ENCODE measurements around the gene GPR55. TPM values are rescaled to one million over a fixed set of nuclear protein-coding genes. Genes with fewer than 3 reads are reported as not detected.
"Not testable (repeated sequence)": the region's sequence is repeated elsewhere in the genome, so short reads cannot be mapped to it uniquely, and the experiment has no call there.

GPR55 gene
- total RNA-seq, 2 experiments from 2014 or later = 18.8 to 20.4 TPM

GRCh38 chr2:230942920-230943896, 18.2 kb upstream of the GPR55 start:
- peak; percentile 67 for DNase-seq
- peaks cover 7% of the 10 kb centered on the region for H3K36me3 Mint-ChIP-seq
- no peaks in the 10 kb centered on the region for H3K9me3 Mint-ChIP-seq
- H3K27ac Mint-ChIP-seq = peak overlapping the region; percentile 81
- peaks cover 6% of the 10 kb centered on the region for H3K27me3 Mint-ChIP-seq
- peaks cover 37% of the 10 kb centered on the region for H3K4me1 Mint-ChIP-seq
- H3K4me3 Mint-ChIP-seq = peak overlapping the region; percentile 77

GRCh38 chr2:230942371-230942770, 17.3 kb upstream of the GPR55 start:
- H3K27ac Mint-ChIP-seq = no peak overlapping the region
- H3K4me3 Mint-ChIP-seq = no peak overlapping the region
- H3K9me3 Mint-ChIP-seq = peaks cover 3% of the 10 kb centered on the region
- H3K36me3 Mint-ChIP-seq = peaks cover 9% of the 10 kb centered on the region
- peaks cover 31% of the 10 kb centered on the region for H3K4me1 Mint-ChIP-seq
- H3K27me3 Mint-ChIP-seq = peaks cover 6% of the 10 kb centered on the region
- DNase-seq = no peak

- no peak overlapping the region for H3K4me3 Mint-ChIP-seq
- H3K4me1 Mint-ChIP-seq = peaks cover 28% of the 10 kb centered on the region
- peaks cover 11% of the 10 kb centered on the region for H3K9me3 Mint-ChIP-seq
- no peak for DNase-seq
- peaks cover 6% of the 10 kb centered on the region for H3K27me3 Mint-ChIP-seq
- H3K27ac Mint-ChIP-seq = no peak overlapping the region
- peaks cover 9% of the 10 kb centered on the region for H3K36me3 Mint-ChIP-seq
Measured at GRCh38 chr2:230941202-230942180, 16.4 kb upstream of the GPR55 start.

- Mint-ChIP-seq H3K9me3 (peaks cover 19% of the 10 kb centered on the region), H3K4me3 (no peak overlapping the region), H3K4me1 (peaks cover 23% of the 10 kb centered on the region), H3K27me3 (peaks cover 6% of the 10 kb centered on the region), H3K27ac (no peak overlapping the region), H3K36me3 (peaks cover 12% of the 10 kb centered on the region)
- DNase-seq = no peak
Measured at GRCh38 chr2:230940471-230940815, 15.4 kb upstream of the GPR55 start.

- H3K4me1 Mint-ChIP-seq = peaks cover 21% of the 10 kb centered on the region
- no peak overlapping the region for H3K27ac Mint-ChIP-seq
- H3K36me3 Mint-ChIP-seq = peaks cover 11% of the 10 kb centered on the region
- no peak for DNase-seq
- peaks cover 6% of the 10 kb centered on the region for H3K27me3 Mint-ChIP-seq
- no peak overlapping the region for H3K4me3 Mint-ChIP-seq
- peaks cover 22% of the 10 kb centered on the region for H3K9me3 Mint-ChIP-seq
Measured at GRCh38 chr2:230939691-230940470, 14.8 kb upstream of the GPR55 start.

GRCh38 chr2:230939066-230939591, 14.1 kb upstream of the GPR55 start:
- Mint-ChIP-seq H3K27me3 (peaks cover 6% of the 10 kb centered on the region), H3K4me1 (peaks cover 14% of the 10 kb centered on the region), H3K27ac (no peak overlapping the region), H3K4me3 (no peak overlapping the region), H3K9me3 (peaks cover 22% of the 10 kb centered on the region), H3K36me3 (peaks cover 7% of the 10 kb centered on the region)
- DNase-seq = no peak

- Mint-ChIP-seq H3K4me3 (no peak overlapping the region), H3K27ac (no peak overlapping the region), H3K4me1 (peaks cover 9% of the 10 kb centered on the region), H3K27me3 (peaks cover 6% of the 10 kb centered on the region), H3K9me3 (peaks cover 22% of the 10 kb centered on the region), H3K36me3 (peaks cover 7% of the 10 kb centered on the region)
- no peak for DNase-seq
Measured at GRCh38 chr2:230938516-230939065, 13.5 kb upstream of the GPR55 start.

GRCh38 chr2:230938098-230938497, 13.1 kb upstream of the GPR55 start:
- H3K4me3 Mint-ChIP-seq = no peak overlapping the region

GRCh38 chr2:230937362-230937761, 12.3 kb upstream of the GPR55 start:
- Mint-ChIP-seq H3K36me3 (peaks cover 7% of the 10 kb centered on the region), H3K27me3 (peaks cover 6% of the 10 kb centered on the region), H3K4me3 (no peak overlapping the region), H3K27ac (no peak overlapping the region), H3K4me1 (peaks cover 6% of the 10 kb centered on the region), H3K9me3 (peaks cover 22% of the 10 kb centered on the region)
- DNase-seq = no peak

More at GRCh38 chr2:230938098-230938497, 13.1 kb upstream of the GPR55 start:
- Mint-ChIP-seq H3K27ac (no peak overlapping the region), H3K27me3 (peaks cover 6% of the 10 kb centered on the region), H3K4me1 (peaks cover 6% of the 10 kb centered on the region), H3K36me3 (peaks cover 7% of the 10 kb centered on the region), H3K9me3 (peaks cover 22% of the 10 kb centered on the region)
- no peak for DNase-seq

GRCh38 chr2:230936243-230936642, 11.2 kb upstream of the GPR55 start:
- H3K27me3 Mint-ChIP-seq, H3K4me1 Mint-ChIP-seq, H3K4me3 Mint-ChIP-seq, DNase-seq, H3K36me3 Mint-ChIP-seq, H3K27ac Mint-ChIP-seq: not testable (repeated sequence)
- peaks cover 22% of the 10 kb centered on the region for H3K9me3 Mint-ChIP-seq

GRCh38 chr2:230935130-230935430, 10.0 kb upstream of the GPR55 start:
- Mint-ChIP-seq H3K4me1 (peaks cover 19% of the 10 kb centered on the region), H3K9me3 (peaks cover 22% of the 10 kb centered on the region), H3K27me3 (peaks cover 3% of the 10 kb centered on the region), H3K27ac (no peak overlapping the region), H3K36me3 (peaks cover 7% of the 10 kb centered on the region), H3K4me3 (no peak overlapping the region)
- DNase-seq = no peak

GRCh38 chr2:230934231-230935129, 9.4 kb upstream of the GPR55 start:
- Mint-ChIP-seq H3K4me1 (peaks cover 19% of the 10 kb centered on the region), H3K4me3 (no peak overlapping the region), H3K27ac (no peak overlapping the region), H3K9me3 (peaks cover 22% of the 10 kb centered on the region), H3K27me3 (peaks cover 3% of the 10 kb centered on the region), H3K36me3 (peaks cover 7% of the 10 kb centered on the region)
- DNase-seq = no peak

- Mint-ChIP-seq H3K4me3 (no peak overlapping the region), H3K4me1 (peaks cover 19% of the 10 kb centered on the region), H3K9me3 (peaks cover 22% of the 10 kb centered on the region), H3K27me3 (peaks cover 3% of the 10 kb centered on the region), H3K36me3 (peaks cover 7% of the 10 kb centered on the region), H3K27ac (no peak overlapping the region)
- DNase-seq = no peak
Measured at GRCh38 chr2:230933521-230934180, 8.6 kb upstream of the GPR55 start.
